NCI-H146 (cell line): Measurements from ENCODE around the gene NPTX2.

ENCODE experiments used
- DNase-seq: peaks from one replicate; lab custom pipeline; 2025; lab: John Stamatoyannopoulos, UW

Gene NPTX2

DNA sequence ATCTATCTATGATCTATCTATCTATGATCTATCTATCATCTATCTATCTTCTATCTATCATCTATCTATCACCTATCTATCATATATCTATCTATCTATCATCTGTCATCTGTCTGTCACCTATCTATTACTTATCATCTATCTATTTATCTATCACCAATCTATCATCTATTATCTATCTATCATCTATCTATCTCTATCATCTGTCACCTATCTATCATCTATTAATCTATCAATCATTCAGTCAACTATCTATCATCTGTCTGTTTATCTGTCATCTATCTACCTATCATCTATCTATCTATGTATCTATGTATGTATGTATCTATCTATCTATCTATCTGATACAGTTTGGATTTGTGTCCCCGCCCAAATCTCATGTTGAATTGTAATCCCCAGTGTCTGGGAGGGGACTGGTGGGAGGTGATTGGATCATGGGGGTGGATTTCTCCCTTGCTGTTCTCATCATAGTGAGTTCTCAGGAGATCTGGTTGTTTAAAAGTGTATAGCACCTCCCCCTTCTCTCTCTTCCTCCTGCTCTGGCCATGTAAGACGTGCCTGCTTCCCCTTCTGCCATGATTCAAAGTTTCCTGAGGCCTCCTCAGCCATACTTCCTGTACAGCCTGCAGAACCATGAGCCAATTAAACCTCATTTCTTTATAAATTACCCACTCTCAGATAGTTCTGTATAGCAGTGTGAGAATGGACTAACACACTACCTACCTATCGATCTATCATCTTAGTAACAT, 37.6 kb downstream of the NPTX2 start:
- DNase-seq = no peak

DNA sequence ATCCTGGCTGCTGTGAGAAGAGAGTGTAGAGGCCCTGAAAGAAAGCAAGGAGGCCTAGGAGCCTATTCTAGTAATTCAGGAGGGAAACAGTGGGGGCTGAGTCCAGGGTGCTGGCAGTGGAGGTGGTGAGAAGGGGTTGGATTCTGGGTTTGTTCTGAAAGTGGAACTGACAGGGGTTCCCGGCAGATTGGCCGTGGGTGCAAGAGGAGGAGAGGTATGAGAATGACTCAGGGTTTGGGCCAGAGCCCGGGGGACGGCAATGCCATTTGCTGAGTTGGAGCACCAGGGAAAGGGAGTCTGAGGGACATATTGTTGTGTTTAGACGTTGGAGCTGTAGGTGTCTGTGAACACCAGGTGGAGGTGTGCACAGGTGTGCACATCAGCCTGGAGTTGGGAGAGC, 38.5 kb downstream of the NPTX2 start:
- no peak for DNase-seq

DNA sequence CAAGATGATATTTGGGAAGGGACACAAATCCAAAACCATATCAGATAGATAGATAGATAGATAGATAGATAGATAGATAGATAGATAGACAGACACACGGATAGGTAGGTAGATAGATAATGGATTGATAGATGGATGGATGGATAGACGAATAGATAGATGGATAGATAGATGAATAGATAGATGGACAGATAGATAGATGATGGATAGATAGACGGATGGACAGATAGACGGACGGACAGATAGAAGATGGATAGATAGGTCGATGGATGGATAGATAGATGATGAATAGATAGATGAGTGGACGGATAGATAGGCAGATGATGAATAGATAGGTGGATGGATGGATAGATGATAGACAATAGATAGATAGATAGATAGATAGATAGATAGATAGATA, 39.8 kb downstream of the NPTX2 start:
- no peak for DNase-seq

DNA sequence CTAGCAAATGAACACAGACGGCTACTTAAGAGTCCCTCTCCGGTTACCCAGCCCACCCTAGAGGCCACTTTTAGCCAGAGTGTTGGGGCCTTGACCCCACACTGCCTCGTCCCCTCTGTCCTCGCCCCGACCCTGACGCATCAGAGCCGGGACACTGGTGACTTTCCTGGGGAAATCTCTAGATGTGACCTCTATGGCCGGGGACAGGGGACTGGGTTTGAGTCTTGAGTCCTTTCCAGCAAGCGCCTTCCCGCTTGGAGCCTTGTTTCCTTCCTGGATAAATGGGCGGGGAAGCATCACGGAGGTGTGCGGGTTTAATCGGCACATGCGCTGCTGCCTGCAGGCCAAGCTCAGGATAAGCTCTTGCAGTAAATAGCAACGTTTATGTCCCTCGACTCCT, 40.7 kb downstream of the NPTX2 start:
- no peak for DNase-seq

DNA sequence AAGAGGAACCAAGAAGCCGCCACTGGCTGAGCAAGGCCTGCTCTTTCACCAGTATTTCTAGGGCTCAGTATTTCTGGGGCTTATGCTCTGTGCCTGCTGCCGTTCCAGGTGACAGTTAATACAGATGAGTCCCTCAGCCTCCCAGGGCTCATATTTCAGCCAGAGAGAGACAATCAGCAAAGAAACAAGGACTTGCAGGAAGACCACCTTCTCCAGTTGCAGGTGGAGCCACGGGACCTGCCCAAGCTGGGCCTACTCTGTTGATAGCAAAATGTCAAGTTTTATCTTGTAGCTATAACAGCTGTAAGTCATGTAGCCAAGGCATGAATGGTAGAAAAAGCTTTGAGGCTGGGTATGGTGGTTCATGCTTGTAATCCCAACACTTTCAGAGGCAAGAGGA, 42.7 kb downstream of the NPTX2 start:
- no peak for DNase-seq

DNA sequence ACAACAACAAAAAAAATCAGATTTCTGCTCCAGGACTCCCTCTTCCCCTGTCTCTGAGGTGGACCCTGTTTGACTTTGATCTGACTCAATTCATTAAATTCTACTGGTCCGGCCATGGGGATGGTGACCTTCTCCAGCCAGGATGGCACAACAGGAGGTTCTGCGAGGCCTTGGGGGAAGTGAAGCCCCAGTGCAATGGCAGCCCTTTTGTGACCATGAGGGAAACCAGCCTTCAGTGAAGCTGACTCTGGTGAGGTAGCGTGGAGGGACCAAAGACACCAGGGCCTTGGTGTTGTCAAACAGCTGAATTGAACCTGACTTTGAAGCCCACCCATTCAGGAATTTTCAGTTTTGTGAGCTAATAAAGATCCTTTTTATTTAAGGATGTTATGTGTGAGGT, 44.5 kb downstream of the NPTX2 start:
- DNase-seq = no peak

DNA sequence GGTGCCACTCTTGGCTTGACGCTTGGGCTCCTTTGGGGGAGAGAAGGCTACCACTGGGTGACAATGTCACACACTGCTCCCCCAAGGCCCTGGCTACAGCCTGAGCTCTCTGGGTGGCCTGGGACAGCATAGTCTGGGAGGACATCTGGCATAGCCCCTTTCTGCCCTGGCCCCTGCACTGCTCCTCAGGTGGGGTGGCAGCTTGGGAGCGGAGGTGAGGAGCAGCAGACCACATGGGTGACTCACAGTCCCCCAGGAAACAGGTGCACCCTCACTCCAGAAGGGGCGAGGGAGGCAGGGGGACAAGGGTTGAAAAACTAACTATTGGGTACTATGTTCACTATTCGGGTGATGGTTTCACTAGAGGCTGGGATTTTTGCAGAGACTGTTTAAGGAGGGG, 45.2 kb downstream of the NPTX2 start:
- DNase-seq = no peak

DNA sequence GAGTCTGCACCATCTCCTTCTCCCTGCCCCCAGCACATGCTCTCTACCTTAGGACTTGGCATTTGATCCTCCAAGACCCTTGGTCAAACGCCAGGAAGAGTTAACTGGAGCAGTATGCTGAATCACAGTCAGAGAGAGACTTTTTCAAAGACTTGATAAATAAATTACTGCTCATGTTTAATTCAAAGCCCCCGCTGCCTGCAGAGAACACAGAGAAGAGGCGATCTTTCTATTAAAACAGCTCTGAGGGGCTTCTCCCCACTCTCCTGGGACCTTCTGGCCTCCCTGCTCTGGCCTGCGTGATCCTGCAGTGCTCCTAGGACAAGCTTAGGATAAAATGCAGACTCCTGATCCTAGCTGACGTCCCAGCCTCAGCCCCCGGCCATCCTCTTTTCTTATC, 47.8 kb downstream of the NPTX2 start:
- no peak for DNase-seq

DNA sequence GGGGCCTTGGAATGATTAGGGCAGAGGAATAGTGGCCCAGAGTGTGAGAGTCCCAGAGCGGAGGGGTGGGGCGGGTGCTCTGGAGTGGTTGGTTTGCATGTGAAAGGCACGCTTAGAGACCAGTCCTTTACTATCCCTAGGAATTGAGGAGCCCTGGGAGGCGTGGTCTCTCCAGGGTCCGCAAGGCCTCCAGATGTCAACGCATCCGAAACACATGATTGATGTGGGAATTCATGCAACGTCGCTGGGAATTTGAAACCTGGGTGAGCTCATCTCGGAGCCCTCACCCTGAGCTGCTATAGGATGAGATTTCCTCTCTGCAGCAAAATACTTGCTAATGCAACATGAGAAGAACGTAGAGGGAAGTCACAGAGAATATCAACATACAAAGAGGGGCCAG, 51.2 kb downstream of the NPTX2 start:
- no peak for DNase-seq

DNA sequence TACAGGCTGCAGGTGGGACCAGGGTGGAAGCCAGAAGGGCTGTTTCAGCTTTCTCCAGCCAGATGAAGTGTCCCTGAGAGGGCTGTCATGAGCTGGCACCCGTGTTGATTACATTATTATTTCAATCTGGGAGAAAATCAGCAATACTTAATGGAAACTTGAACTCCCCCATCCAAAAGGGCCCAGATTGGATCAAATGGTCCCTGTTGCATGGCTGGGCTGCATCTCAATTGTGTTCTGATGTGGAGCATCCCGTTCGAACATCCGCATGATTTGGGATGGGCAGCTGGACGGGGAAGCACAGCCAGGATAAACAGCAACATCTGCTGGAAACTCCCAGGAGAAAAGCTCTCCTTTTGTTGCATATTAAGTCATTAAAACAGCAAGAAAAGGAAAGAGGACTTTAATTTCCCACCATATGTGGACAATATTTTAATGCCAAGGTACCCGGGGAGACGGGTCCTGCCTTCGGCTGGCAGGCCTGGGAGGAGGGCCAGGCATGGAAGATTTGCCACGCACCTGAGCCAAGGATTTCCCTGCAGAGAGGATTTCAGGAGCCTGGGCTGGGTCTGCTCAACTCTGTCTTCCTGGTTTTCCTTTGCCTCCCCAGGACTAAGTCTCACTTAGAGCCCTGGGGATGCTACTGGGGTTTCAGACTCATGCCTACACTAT, 52.4 kb downstream of the NPTX2 start:
- no peak for DNase-seq

DNA sequence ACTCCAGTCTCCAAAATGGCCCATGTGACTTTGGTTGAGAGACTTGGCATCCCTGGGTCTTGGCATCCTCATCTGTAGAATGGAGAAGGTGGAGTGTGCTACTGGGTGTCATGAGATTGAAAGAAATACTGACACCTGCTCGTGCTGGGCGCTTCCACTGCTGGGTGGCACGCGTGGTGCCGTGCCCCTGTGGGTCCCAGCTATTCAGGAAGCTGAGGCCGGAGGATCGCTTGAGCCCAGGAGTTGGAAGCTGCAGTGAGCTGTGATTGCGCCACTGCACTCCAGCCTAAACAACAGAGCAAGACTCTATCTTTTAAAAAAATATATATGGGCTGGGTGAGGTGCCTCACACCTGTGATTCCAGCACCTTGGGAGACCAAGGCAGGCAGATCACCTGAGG, 53.1 kb downstream of the NPTX2 start:
- no peak for DNase-seq

DNA sequence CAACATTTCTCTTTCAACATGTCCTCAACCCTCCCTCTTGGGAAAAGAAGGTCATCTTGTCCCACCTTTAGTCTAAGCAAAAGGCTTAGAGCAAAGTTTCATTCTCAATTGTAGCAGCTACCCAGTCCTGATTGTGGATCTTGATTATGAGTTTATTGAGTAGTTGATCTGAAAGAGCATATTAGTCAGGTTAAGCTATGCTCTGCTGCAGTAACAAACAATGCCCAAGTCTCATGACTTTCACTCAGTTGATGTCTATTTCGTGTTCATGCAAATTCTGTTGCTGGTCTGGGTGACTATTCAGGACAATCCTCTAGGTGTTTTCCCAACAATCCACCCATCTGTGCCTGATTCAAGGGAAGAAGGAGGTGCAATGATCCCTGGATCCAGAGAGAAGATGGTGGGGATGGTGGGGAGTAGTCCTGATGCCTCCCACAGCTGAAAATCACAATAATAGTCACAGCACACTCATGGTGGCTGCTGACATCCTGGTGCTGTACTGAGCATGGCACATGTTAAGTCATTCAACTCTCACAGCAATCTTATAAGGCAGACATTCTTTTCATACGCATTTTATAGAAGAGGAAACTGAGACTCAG, 54.7 kb downstream of the NPTX2 start:
- DNase-seq = no peak

DNA sequence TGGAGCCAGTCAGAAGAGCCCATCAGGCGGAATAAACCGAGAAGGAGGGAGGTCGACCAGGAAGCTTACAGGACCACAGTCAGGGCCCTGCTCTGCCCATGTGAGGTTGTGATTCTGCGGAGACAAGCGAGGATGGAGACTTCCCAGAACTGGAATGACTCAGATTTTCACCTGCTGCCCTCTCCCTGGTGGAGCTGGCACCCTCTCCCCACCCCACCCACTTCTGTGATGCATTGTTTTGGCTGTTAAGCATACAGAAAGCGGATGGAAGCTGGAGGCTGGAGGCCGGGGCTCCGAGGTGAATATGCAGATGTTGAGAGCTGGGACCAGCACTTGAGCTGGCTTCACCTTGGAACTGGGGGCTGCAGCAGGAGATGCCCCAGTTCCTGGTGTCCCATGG, 57.4 kb downstream of the NPTX2 start:
- no peak for DNase-seq

DNA sequence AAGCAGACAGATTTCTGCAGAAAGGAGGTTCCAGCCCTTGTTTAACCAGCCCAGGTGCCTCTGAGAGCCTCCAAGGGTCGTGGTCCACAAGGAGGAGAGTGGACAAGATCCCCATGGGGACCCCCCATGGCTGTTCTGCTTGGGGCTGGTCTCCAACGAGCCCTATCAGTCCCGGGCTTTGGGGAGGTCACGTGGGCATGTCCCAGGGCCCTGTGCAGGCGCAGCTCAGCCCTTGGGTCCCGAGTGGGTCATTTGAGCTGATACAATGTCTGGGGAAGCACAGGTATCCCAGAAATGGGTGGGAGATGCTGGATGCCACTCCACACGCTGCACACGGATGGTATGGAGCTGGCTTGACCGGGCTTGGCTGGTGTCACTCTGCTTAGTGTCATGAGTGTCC, 57.8 kb downstream of the NPTX2 start:
- DNase-seq = no peak

DNA sequence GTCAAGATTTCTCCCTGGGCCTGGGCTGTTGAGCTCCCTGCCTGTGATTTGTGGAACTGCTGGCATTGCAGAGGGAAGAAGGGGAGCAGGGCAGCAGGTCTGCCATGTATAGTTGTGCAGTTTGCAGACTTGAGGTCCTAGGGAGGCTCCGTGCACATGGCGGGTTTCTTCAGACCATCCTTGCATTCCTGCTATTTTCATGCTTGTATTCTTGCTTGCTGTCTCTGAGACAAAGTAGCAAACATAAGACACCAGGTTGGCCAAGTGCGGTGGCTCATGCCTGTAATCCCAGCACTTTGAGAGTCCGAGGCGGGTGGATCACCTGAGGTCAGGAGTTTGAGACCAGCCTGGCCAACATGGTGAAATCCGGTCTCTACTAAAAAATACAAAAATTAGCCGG, 61.1 kb downstream of the NPTX2 start:
- no peak for DNase-seq
